IMR-90 (cell line): ENCODE measurements around the gene WSB1. TPM values are rescaled to one million over a fixed set of nuclear protein-coding genes. Genes with fewer than 3 reads are reported as not detected.
A peak's percentile ranks its signal among the peaks of the same experiment; 100 is the strongest.

Experiments
- CHD1 ChIP-seq: IDR thresholded peaks from 2 replicates; pipeline ENCODE4 v1.6.1; 2012; ENCODE audit warnings: low read depth, low read length, improper control_type of control experiment
- FOS ChIP-seq: fragments of 150-350 bp; IDR thresholded peaks from 2 replicates; pipeline ENCODE4 v1.6.1; 2016; ENCODE audit warnings: low read depth, low read length
- polyA plus RNA-seq, 3 experiments: library from polyadenylated mRNA; depleted of rRNA; stranded (reverse); fragments of >200 nt; gene quantifications; 2 replicates each; pipeline ENCODE4 v1.2.3, GENCODE V29; 2012; ENCODE audit warnings: low replicate concordance in 1 of 3
- total RNA-seq: library from RNA; depleted of rRNA; stranded (reverse); fragments of >200 nt; gene quantifications from 2 replicates; pipeline ENCODE4 v1.2.3, GENCODE V29; 2012
- TF ChIP-seq, protein P1 (sequence below): fragments of 150-350 bp; IDR thresholded peaks from 2 replicates; pipeline ENCODE4 v1.6.1; 2017; ENCODE audit warnings: mild to moderate bottlenecking, antibody characterized with exemption, low read length, low read depth

Gene WSB1
- total and polyA plus RNA-seq, 2 of the 4 experiments (the other 2 are of a cell fraction) = 140 to 266 TPM

DNA sequence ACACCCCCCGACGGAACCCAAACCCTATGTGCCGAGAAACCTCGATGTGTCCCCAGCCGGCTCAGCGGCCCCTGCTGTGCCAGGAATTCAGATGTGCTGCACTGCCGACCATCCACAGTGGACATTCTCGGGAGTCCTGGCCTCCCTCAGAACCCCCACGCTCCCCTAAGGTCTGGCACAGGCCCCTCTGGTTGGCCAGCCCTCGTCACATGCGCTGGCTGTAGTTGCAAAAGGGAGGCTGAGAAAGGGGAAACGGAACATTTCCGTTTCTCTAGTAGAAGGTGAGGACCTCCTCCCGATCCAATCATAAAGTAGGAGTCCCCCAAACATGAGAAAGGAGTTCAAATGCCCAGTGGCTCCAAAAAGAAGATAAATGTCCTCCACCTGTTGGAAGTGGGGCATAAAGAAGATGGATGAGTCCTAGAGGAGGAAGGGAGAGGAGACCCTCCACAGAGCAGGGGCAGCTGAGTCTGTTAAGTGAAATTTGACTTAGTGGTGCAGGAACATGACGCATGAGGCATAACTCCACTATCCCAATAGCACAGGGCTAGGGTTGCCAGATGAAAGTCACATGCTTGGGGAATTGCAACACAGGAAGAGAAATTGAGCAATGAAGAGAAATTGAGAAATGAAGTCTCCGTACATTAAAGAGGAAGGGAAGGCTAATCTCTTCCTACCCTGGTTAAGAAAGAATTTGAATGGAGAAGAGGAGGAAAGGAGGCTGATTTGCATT lies 49.3 kb upstream of the WSB1 start (continued):
- TF ChIP-seq, protein P1, sequence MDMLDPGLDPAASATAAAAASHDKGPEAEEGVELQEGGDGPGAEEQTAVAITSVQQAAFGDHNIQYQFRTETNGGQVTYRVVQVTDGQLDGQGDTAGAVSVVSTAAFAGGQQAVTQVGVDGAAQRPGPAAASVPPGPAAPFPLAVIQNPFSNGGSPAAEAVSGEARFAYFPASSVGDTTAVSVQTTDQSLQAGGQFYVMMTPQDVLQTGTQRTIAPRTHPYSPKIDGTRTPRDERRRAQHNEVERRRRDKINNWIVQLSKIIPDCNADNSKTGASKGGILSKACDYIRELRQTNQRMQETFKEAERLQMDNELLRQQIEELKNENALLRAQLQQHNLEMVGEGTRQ = peak; percentile 85
- TF ChIP-seq FOS (no peak), CHD1 (no peak)
